H1 (cell line): ENCODE measurements around the gene PRKAG1. TPM values are rescaled to one million over a fixed set of nuclear protein-coding genes. Genes with fewer than 3 reads are reported as not detected.

Source experiments
- BCL11A ChIP-seq, 2 experiments: IDR thresholded peaks; one replicate each; pipeline ENCODE4 v1.6.1; 2011; ENCODE audit warnings: low read depth in 2 of 2, low read length in 2 of 2, mild to moderate bottlenecking in 2 of 2
- CREB1 ChIP-seq: IDR thresholded peaks from 2 replicates; pipeline ENCODE4 v1.6.1; 2012; ENCODE audit warnings: inconsistent platforms
- EP300 ChIP-seq, 2 experiments: IDR thresholded peaks; 1 replicate in 1 of 2; 2 replicates in 1 of 2; pipeline ENCODE4 v1.6.1; 2011 to 2012; ENCODE audit warnings: low read depth in 2 of 2, low read length in 2 of 2, mild to moderate bottlenecking in 2 of 2, borderline replicate concordance in 1 of 2, inconsistent platforms in 1 of 2, moderate library complexity in 1 of 2
- GTF2F1 ChIP-seq: IDR thresholded peaks from 2 replicates; pipeline ENCODE4 v1.6.1; 2012; ENCODE audit warnings: low read depth, low read length, improper control_type of control experiment, borderline replicate concordance
- JUN ChIP-seq: IDR thresholded peaks from 2 replicates; pipeline ENCODE4 v1.6.1; 2011; ENCODE audit warnings: low read depth, mild to moderate bottlenecking, improper control_type of control experiment, low read length
- KDM1A ChIP-seq: fragments of 200-600, 300-600 bp; sonication (generic); IDR thresholded peaks from 2 replicates; pipeline ENCODE4 v1.7.1; 2016; ENCODE audit warnings: mild to moderate bottlenecking, low read length, borderline replicate concordance
- KDM4A ChIP-seq: IDR thresholded peaks from one replicate; pipeline ENCODE4 v1.7.1; 2012; ENCODE audit warnings: low read depth, mild to moderate bottlenecking, moderate library complexity, low read length, inconsistent platforms; ENCODE audit not compliant: severe bottlenecking
- MAFK ChIP-seq: IDR thresholded peaks from 2 replicates; pipeline ENCODE4 v1.6.1; 2012; ENCODE audit warnings: low read depth, mild to moderate bottlenecking, improper control_type of control experiment, low read length
- NANOG ChIP-seq: IDR thresholded peaks from 2 replicates; pipeline ENCODE4 v1.6.1; 2011; ENCODE audit warnings: low read length, low read depth, mild to moderate bottlenecking, inconsistent platforms; ENCODE audit not compliant: insufficient read depth, poor library complexity, severe bottlenecking
- POLR2AphosphoS5 ChIP-seq: IDR thresholded peaks from 2 replicates; pipeline ENCODE4 v1.6.1; 2011; ENCODE audit warnings: low read depth, low read length
- RAD21 ChIP-seq, 2 experiments: IDR thresholded peaks in 1 of 2; conservative IDR thresholded peaks in 1 of 2; 2 replicates each; pipeline ENCODE4 v1.6.1; 2011; ENCODE audit warnings: low read depth in 2 of 2, low read length in 2 of 2, improper control_type of control experiment in 1 of 2, inconsistent platforms in 1 of 2, mild to moderate bottlenecking in 1 of 2, moderate library complexity in 1 of 2
- RFX5 ChIP-seq: IDR thresholded peaks from 2 replicates; pipeline ENCODE4 v1.6.1; 2011; ENCODE audit warnings: low read depth, low read length, improper control_type of control experiment, borderline replicate concordance
- SP2 ChIP-seq: IDR thresholded peaks from 2 replicates; pipeline ENCODE4 v1.6.1; 2012; ENCODE audit warnings: mild to moderate bottlenecking, low read length, inconsistent platforms
- SP4 ChIP-seq: IDR thresholded peaks from 2 replicates; pipeline ENCODE4 v1.6.1; 2012; ENCODE audit warnings: low read length, inconsistent platforms
- SUZ12 ChIP-seq: fragments of 200-600 bp; sonication (generic); IDR thresholded peaks from 2 replicates; pipeline ENCODE4 v1.6.1; 2012; ENCODE audit warnings: mild to moderate bottlenecking, inconsistent platforms, low read length, moderate library complexity, mixed read lengths
- TAF1 ChIP-seq: IDR thresholded peaks from 2 replicates; pipeline ENCODE4 v1.6.1; 2011; ENCODE audit warnings: mild to moderate bottlenecking, low read depth, low read length
- TAF7 ChIP-seq: optimal IDR thresholded peaks from 2 replicates; pipeline ENCODE3; 2011; ENCODE audit warnings: low read depth, mild to moderate bottlenecking, inconsistent platforms, low read length, moderate library complexity, borderline replicate concordance
- TBP ChIP-seq: IDR thresholded peaks from 2 replicates; pipeline ENCODE4 v1.6.1; 2011; ENCODE audit warnings: low read depth, low read length, improper control_type of control experiment
- TCF12 ChIP-seq: IDR thresholded peaks from 2 replicates; pipeline ENCODE4 v1.6.1; 2011; ENCODE audit warnings: low read depth, mild to moderate bottlenecking, low read length
- TEAD4 ChIP-seq: IDR thresholded peaks from 2 replicates; pipeline ENCODE4 v1.6.1; 2012; ENCODE audit warnings: low read depth, low read length, inconsistent platforms, mixed read lengths
- YY1 ChIP-seq: IDR thresholded peaks from 2 replicates; pipeline ENCODE4 v1.6.1; 2011; ENCODE audit warnings: low read depth, mild to moderate bottlenecking, low read length
- polyA plus RNA-seq, 7 experiments: library from polyadenylated mRNA; depleted of rRNA in 3 of 7; stranded (reverse) in 5 of 7; unstranded in 2 of 7; fragments of >200 nt in 5 of 7; fragments of 200-250 nt in 2 of 7; gene quantifications; 1 replicate in 5 of 7; 2 replicates in 1 of 7; 4 replicates in 1 of 7; pipeline versions ENCODE4 v1.2.1 to v1.2.3, GENCODE V29; 2011 to 2013; ENCODE audit warnings: missing spikeins in 2 of 7, mixed read lengths in 2 of 7
- total RNA-seq: library from RNA; stranded (reverse); fragmentation: NEBNext Ultra II Directional; extraction: Animal tissue kit (Norgen Biotek cat#: 25700); gene quantifications from 2 replicates; pipeline ENCODE4 v1.2.1, GENCODE V29; 2021
- TF ChIP-seq, protein P1 (sequence below), 3 experiments: IDR thresholded peaks; 1 replicate in 2 of 3; 2 replicates in 1 of 3; pipeline versions ENCODE4 v1.5.1 to v1.6.1; 2011; ENCODE audit warnings: low read length in 3 of 3, mild to moderate bottlenecking in 3 of 3, inconsistent platforms in 2 of 3, low read depth in 1 of 3, moderate library complexity in 1 of 3; ENCODE audit not compliant: insufficient read depth in 1 of 3; ENCODE audit errors: control extremely low read depth in 1 of 3

PRKAG1 gene
- total and polyA plus RNA-seq, 2 of the 8 experiments (the other 6 are each of a cell fraction or from before 2014, with no cell fraction given), result 38.6 to 57.5 TPM

- TF ChIP-seq JUN (no peak), TAF1 (peak; percentile 56; the same call in 1 of the 2 replicates), RAD21 (IDR thresholded peaks at IDR 0.05 in 1 of 2, conservative IDR thresholded peaks at IDR 0.05 in 1 of 2; ENCODE audit: low read depth in 2 of 2, low read length in 2 of 2) (no peak), KDM1A (peak; percentile 45), POLR2AphosphoS5 (peak; percentile 39), GTF2F1 (no peak), BCL11A (IDR thresholded peaks at IDR 0.05; ENCODE audit: low read depth in 2 of 2, low read length in 2 of 2) (no peak), TBP (peak; percentile 33; the same call in 1 of the 2 replicates), RFX5 (no peak), SUZ12 (no peak; the same call in 1 of the 2 replicates), SP2 (no peak), YY1 (peak; percentile 54), KDM4A (no peak), SP4 (no peak), TCF12 (no peak), CREB1 (peak; percentile 61), NANOG (no peak), MAFK (no peak), EP300 (IDR thresholded peaks at IDR 0.05; ENCODE audit: borderline replicate concordance in 1 of 2, low read depth in 2 of 2, low read length in 2 of 2) (no peak), TEAD4 (peak; percentile 54; the same call in 1 of the 2 replicates), TAF7 (no peak)
- TF ChIP-seq, protein P1, sequence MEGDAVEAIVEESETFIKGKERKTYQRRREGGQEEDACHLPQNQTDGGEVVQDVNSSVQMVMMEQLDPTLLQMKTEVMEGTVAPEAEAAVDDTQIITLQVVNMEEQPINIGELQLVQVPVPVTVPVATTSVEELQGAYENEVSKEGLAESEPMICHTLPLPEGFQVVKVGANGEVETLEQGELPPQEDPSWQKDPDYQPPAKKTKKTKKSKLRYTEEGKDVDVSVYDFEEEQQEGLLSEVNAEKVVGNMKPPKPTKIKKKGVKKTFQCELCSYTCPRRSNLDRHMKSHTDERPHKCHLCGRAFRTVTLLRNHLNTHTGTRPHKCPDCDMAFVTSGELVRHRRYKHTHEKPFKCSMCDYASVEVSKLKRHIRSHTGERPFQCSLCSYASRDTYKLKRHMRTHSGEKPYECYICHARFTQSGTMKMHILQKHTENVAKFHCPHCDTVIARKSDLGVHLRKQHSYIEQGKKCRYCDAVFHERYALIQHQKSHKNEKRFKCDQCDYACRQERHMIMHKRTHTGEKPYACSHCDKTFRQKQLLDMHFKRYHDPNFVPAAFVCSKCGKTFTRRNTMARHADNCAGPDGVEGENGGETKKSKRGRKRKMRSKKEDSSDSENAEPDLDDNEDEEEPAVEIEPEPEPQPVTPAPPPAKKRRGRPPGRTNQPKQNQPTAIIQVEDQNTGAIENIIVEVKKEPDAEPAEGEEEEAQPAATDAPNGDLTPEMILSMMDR (IDR thresholded peaks at IDR 0.05; ENCODE audit: control extremely low read depth in 1 of 3, insufficient read depth in 1 of 3, low read depth in 1 of 3, low read length in 3 of 3), result peak in 1 of 3 experiments; percentile 36; a peak in 1 of 4 replicates
These were observed 62.1 kb downstream of the PRKAG1 start (continued) for GRCh38 chr12:48956279-48957140.
